ENCODE data around the gene PKM. TPM values are rescaled to one million over a fixed set of nuclear protein-coding genes. Genes with fewer than 3 reads are reported as not detected.

Gene PKM
- total and polyA plus RNA-seq, 2 donors (not counting 3 experiments of a cell fraction or from before 2014, with no cell fraction given): 689 to 968 TPM

DNA sequence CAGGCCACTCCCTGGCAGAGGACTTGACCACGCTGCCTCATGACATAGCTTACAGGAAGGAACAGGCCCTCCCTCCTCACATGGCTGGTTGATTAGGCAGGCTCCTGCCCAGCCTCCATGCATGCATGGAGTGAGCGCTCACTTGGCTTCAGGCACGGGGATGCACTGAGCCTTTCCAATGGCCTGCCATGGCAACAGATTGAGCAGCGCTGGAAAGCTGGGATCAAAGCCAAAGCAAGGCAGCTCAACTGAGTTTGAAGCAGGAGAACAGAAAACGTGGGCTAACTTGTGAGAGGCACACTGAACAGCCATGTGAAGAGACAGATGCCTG lies 27.5 kb downstream of the PKM start:
- BruUV-seq (replicated peaks): no TSS peak
- peaks cover 61 to 63% of the 10 kb centered on the region in 2 experiments for H3K36me3 ChIP-seq (ENCODE audit: control insufficient read depth in 2 of 2, extremely low read depth in 1 of 2, insufficient read depth in 2 of 2, low read length in 2 of 2)
- H3K9me3 ChIP-seq (replicated peaks; ENCODE audit: control insufficient read depth, insufficient read depth, low read length): no peaks in the 10 kb centered on the region
- DNase-seq (ENCODE audit: low read depth, low spot score) (peak; percentile 76), FAIRE-seq (peak; percentile 18)
- CTCF ChIA-PET: interaction anchor here (0.9 to 1.9 kb wide), 7 partner anchors 9 to 109 kb away, joined by 3 to 18 read pairs (median 3); no protein-coding TSS in a partner anchor
- no peak overlapping the region for H3K27ac ChIP-seq (ENCODE audit: insufficient read depth, low read depth, low read length)
- no peaks in the 10 kb centered on the region for H3K9me1 ChIP-seq (replicated peaks; ENCODE audit: control insufficient read depth, extremely low read depth, insufficient read depth, low read length)
- H3K4me1 ChIP-seq (ENCODE audit: control insufficient read depth, extremely low read depth, insufficient read depth, low read length): peaks cover 8% of the 10 kb centered on the region
- H3K79me2 ChIP-seq (ENCODE audit: control insufficient read depth, insufficient read depth, low read length): peaks cover 6% of the 10 kb centered on the region
- no peaks in the 10 kb centered on the region for H3K27me3 ChIP-seq (ENCODE audit: control insufficient read depth in 2 of 2, insufficient read depth in 2 of 2, low read length in 2 of 2)
- H3K4me3 ChIP-seq (replicated peaks in 1 of 3; ENCODE audit: insufficient read depth in 1 of 3, low read depth in 1 of 3, low read length in 3 of 3): no peak overlapping the region
- H4K20me1 ChIP-seq (replicated peaks; ENCODE audit: control insufficient read depth, extremely low read depth, insufficient read depth, low read length): no peaks in the 10 kb centered on the region
- intact Hi-C loops (cut with micrococcal nuclease): no loop called here
- H3K4me2 ChIP-seq (ENCODE audit: insufficient read depth, low read length): no peak overlapping the region
- H3K9ac ChIP-seq (replicated peaks; ENCODE audit: extremely low read depth, insufficient read depth, low read length): no peak overlapping the region
- dilution Hi-C loops (cut with MboI; ENCODE audit: extremely low pct_ligation_motif_present, low sequenced_read_pairs): no loop called here
- TF ChIP-seq EZH2 (IDR thresholded peaks at IDR 0.05; ENCODE audit: borderline replicate concordance, low read depth, low read length, severe bottlenecking): no peak
- no peak for TF ChIP-seq JUN (IDR thresholded peaks at IDR 0.05; ENCODE audit: borderline replicate concordance, insufficient read depth, insufficient read length, low read depth)
- TF ChIP-seq GATA2 (IDR thresholded peaks at IDR 0.05; ENCODE audit: insufficient read depth, insufficient read length, low read depth, low read length): no peak
- no peak for TF ChIP-seq POLR2AphosphoS5 (IDR thresholded peaks at IDR 0.05; ENCODE audit: insufficient read depth, low read depth, low read length)
- TF ChIP-seq FOS (IDR thresholded peaks at IDR 0.05; ENCODE audit: borderline replicate concordance, insufficient read depth, low read length): no peak
- TF ChIP-seq, protein P1, sequence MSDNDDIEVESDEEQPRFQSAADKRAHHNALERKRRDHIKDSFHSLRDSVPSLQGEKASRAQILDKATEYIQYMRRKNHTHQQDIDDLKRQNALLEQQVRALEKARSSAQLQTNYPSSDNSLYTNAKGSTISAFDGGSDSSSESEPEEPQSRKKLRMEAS (IDR thresholded peaks at IDR 0.05; ENCODE audit: insufficient read depth, insufficient read length): peak; percentile 39
- peak; percentile 26 for TF ChIP-seq MYC (IDR thresholded peaks at IDR 0.05; ENCODE audit: low read depth, low read length)
- H2AFZ ChIP-seq (ENCODE audit: low read depth, low read length): no peak overlapping the region
- POLR2A ChIA-PET: no interaction called here
